ENCODE results near the gene GSTK1.

GSTK1 gene

GRCh38 chr7:143221737-143222136 is 41.5 kb upstream of the GSTK1 start, which contains the start of gene TAS2R40:
Gene TAS2R40, plus strand, starts transcription at chr7:143222037. Its CDS starts 42 bp downstream, at chr7:143222079.
- H3K4me3 ChIP-seq (ENCODE audit: low read depth, low read length) = no peak within 1 kb of the TSS
- POLR2A ChIA-PET = no interaction called here
- TF ChIP-seq ZNF211 (tag by site-specific recombination; IDR thresholded peaks at IDR 0.05; ENCODE audit: low read depth) (no peak), KLF7 (tag by site-specific recombination; IDR thresholded peaks at IDR 0.05; ENCODE audit: borderline replicate concordance) (no peak), ZNF843 (tag by site-specific recombination; IDR thresholded peaks at IDR 0.05) (no peak), GFI1B (tag by site-specific recombination; IDR thresholded peaks at IDR 0.05) (no peak), ZBTB10 (tag by site-specific recombination; IDR thresholded peaks at IDR 0.05) (no peak), ZNF37A (tag by site-specific recombination; IDR thresholded peaks at IDR 0.05) (no peak), ZNF514 (tag by site-specific recombination; IDR thresholded peaks at IDR 0.05) (no peak), SCRT1 (tag by site-specific recombination; IDR thresholded peaks at IDR 0.05; ENCODE audit: borderline replicate concordance) (no peak), REPIN1 (tag by site-specific recombination; IDR thresholded peaks at IDR 0.05; ENCODE audit: low read depth) (no peak), ZNF266 (tag by site-specific recombination; IDR thresholded peaks at IDR 0.05; ENCODE audit: low read depth) (no peak), KLF17 (tag by site-specific recombination; IDR thresholded peaks at IDR 0.05) (no peak), ZNF366 (tag by site-specific recombination; conservative IDR thresholded peaks at IDR 0.05) (no peak), ZSCAN16 (tag by site-specific recombination; IDR thresholded peaks at IDR 0.05) (no peak), KLF16 (tag by site-specific recombination; IDR thresholded peaks at IDR 0.05) (no peak)

DNA sequence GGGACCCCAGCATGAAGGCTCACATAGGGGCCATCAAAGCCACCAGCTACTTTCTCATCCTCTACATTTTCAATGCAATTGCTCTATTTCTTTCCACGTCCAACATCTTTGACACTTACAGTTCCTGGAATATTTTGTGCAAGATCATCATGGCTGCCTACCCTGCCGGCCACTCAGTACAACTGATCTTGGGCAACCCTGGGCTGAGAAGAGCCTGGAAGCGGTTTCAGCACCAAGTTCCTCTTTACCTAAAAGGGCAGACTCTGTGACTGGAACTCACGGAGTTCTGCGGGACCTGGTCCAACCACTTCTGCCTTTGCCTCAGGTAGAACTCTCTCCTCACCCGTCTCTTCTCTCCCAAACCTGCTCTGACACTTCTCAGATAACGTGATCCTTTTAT is 40.5 kb upstream of the GSTK1 start:
- TF ChIP-seq ZNF121 (tag by site-specific recombination; IDR thresholded peaks at IDR 0.05) = no peak
- TF ChIP-seq, protein P1, sequence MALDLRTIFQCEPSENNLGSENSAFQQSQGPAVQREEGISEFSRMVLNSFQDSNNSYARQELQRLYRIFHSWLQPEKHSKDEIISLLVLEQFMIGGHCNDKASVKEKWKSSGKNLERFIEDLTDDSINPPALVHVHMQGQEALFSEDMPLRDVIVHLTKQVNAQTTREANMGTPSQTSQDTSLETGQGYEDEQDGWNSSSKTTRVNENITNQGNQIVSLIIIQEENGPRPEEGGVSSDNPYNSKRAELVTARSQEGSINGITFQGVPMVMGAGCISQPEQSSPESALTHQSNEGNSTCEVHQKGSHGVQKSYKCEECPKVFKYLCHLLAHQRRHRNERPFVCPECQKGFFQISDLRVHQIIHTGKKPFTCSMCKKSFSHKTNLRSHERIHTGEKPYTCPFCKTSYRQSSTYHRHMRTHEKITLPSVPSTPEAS (tag by site-specific recombination; IDR thresholded peaks at IDR 0.05) = no peak
- TF ChIP-seq ZNF19 (tag by site-specific recombination; IDR thresholded peaks at IDR 0.05; ENCODE audit: low read depth) = no peak
- no peak for TF ChIP-seq ZNF626 (tag by site-specific recombination; IDR thresholded peaks at IDR 0.05)
- TF ChIP-seq ZNF221 (tag by site-specific recombination; IDR thresholded peaks at IDR 0.05; ENCODE audit: borderline replicate concordance) = no peak
- no peak for TF ChIP-seq ZNF416 (tag by site-specific recombination; IDR thresholded peaks at IDR 0.05)
- no peak for TF ChIP-seq ZNF155 (tag by site-specific recombination; IDR thresholded peaks at IDR 0.05)
- TF ChIP-seq ZNF571 (tag by site-specific recombination; IDR thresholded peaks at IDR 0.05) = no peak
- no peak for TF ChIP-seq WT1 (tag by site-specific recombination; IDR thresholded peaks at IDR 0.05)
- TF ChIP-seq ZNF830 (tag by site-specific recombination; IDR thresholded peaks at IDR 0.05; ENCODE audit: low read depth) = no peak
- Histone ChIP-seq H3K27ac (ENCODE audit: extremely low read depth, low read depth, low read length) (no peak overlapping the region), H3K4me1 (ENCODE audit: control insufficient read depth, insufficient read depth, low read length) (no peaks in the 10 kb centered on the region), H3K4me3 (ENCODE audit: low read depth, low read length) (no peak overlapping the region), H3K9me3 (ENCODE audit: control insufficient read depth, insufficient read depth, low read depth, low read length) (no peaks in the 10 kb centered on the region), H3K36me3 (ENCODE audit: control insufficient read depth in 2 of 2, insufficient read depth in 1 of 2, low read length in 2 of 2) (no peaks in the 10 kb centered on the region)
- POLR2A ChIA-PET = no interaction called here
- CTCF ChIA-PET = interaction anchor here (3.8 kb wide), 1 partner anchor 17 kb away, joined by 25 read pairs; no protein-coding TSS in a partner anchor

More at GRCh38 chr7:143221737-143222136, 41.5 kb upstream of the GSTK1 start, which contains the start of gene TAS2R40:
- Histone ChIP-seq H3K36me3 (ENCODE audit: control insufficient read depth in 2 of 2, insufficient read depth in 1 of 2, low read length in 2 of 2) (no peaks in the 10 kb centered on the region), H3K27ac (ENCODE audit: extremely low read depth, low read depth, low read length) (no peak within 1 kb of the TSS), H3K4me1 (ENCODE audit: control insufficient read depth, insufficient read depth, low read length) (no peaks in the 10 kb centered on the region), H3K9me3 (ENCODE audit: control insufficient read depth, insufficient read depth, low read depth, low read length) (no peaks in the 10 kb centered on the region)
- CTCF ChIA-PET = interaction anchor here (0.6 to 3.8 kb wide), 6 partner anchors 18 to 370 kb away, joined by 3 to 25 read pairs (median 3); no protein-coding TSS in a partner anchor

All from HEK293 (cell line).